GM13977 (cell line): Measurements from ENCODE around the gene STK11.
A peak's percentile ranks its signal among the peaks of the same experiment; 100 is the strongest.

Experiments used
- DNase-seq: peaks from one replicate; pipeline ENCODE4 v3.0.0; 2012; ENCODE audit warnings: low spot score
- in situ Hi-C: fragments of 300-500 bp; cut with MboI; formaldehyde crosslinking; loops from one replicate; pipeline ENCODE4 v1.12.0; 2022; ENCODE audit warnings: low sequenced_read_pairs, low pct_unique_long_range_greater_than_20kb, mixed read lengths, inconsistent platforms; ENCODE audit not compliant: unreplicated experiment
- TF ChIP-seq, protein P1 (sequence below): IDR thresholded peaks from 2 replicates; pipeline ENCODE4 v1.5.1; 2012; ENCODE audit warnings: mild to moderate bottlenecking, control low read depth; ENCODE audit not compliant: insufficient read depth; ENCODE audit errors: extremely low read depth, missing control alignments

Gene STK11

DNA sequence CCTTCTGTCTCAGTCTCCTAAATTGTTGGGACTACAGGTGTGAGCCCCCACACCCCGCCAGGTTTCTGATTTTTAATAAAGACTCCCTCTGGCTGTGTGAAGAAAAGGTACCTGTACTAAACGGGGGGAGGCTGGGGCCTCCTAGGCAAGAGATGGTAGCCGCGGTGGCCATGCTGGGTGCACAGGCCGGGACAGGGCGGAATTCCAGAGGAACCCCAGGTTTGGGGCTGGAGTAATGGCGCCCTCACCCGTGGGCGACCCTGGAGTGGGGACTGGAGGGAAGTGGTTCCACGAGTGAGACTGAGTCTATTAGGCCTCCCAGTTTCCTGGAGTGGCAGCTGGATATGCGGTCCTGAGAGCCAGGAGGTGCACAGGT lies 33.8 kb downstream of the STK11 start:
- in situ Hi-C loops: no loop called here
- TF ChIP-seq, protein P1, sequence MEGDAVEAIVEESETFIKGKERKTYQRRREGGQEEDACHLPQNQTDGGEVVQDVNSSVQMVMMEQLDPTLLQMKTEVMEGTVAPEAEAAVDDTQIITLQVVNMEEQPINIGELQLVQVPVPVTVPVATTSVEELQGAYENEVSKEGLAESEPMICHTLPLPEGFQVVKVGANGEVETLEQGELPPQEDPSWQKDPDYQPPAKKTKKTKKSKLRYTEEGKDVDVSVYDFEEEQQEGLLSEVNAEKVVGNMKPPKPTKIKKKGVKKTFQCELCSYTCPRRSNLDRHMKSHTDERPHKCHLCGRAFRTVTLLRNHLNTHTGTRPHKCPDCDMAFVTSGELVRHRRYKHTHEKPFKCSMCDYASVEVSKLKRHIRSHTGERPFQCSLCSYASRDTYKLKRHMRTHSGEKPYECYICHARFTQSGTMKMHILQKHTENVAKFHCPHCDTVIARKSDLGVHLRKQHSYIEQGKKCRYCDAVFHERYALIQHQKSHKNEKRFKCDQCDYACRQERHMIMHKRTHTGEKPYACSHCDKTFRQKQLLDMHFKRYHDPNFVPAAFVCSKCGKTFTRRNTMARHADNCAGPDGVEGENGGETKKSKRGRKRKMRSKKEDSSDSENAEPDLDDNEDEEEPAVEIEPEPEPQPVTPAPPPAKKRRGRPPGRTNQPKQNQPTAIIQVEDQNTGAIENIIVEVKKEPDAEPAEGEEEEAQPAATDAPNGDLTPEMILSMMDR: no peak
- DNase-seq: no peak

DNA sequence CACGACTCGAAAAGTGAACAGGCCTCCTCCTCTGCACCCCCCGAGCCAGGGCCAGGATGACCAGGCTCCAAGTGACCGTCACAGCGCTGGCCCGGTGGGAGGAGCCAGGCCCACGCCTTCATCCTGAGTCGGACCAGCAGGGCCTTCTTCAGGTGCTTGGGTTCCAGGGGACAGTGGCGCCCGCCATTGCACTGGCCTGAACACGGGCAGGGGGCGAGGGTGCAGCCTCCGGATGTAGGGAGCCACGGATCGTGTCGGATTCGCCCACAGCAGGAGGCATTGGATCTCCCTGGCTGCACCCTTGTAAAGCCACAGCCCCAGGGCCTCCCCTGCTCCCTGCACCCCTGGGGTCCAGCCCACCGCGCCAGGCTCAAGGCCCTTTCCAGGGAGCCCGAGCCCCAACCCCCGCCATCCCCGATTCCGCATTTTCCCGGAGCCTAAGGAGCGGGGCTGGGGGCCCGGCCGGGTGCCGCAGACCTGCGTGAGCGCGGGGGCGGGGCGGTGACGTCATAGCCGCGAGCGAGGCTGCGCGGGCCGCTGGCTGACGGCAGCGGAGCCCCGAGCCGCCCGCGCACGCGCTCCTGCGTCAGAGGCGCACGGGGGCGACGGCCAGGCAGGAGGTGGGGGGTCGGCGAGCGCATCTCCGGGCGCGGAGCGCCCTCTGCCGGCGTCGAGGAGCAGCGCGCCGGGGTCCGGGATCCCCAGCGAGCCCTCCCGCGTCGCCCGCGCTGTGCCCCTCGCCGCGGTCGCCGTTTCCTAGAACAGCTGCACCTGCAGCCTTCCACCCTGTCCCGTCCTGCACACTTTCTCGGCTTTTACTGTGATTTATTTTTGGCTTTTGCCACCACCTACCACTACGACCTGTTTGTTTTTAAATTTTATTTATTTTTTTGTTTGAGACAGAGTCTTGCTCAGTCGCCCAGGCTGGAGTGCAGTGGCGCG lies 34.5 kb downstream of the STK11 start:
- TF ChIP-seq, protein P1: peak; percentile 87

DNA sequence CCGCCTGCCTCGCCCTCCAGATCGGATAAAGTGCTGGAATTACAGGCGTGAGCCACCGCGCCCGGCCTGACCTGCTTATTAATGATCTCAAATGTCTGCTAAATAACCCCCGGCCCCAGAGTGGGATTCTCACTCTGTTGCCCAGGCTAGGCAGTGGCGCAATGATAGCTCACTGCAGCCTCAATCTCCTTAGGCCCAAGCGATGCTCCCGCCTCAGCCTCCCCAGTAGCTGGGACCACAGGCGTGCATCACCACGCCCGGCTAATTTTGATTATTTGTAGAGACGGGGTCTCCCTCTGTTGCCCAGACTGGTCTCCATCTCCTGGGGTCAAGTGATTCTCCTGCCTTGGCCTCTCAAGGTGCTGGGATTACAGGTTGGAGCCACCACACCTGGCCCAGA lies 35.3 kb downstream of the STK11 start:
- in situ Hi-C loops: no loop called here
- DNase-seq: no peak
- TF ChIP-seq, protein P1: no peak

More for the DNA sequence above, 34.5 kb downstream of the STK11 start:
- peak; percentile 100 for DNase-seq
- in situ Hi-C loops: no loop called here

DNA sequence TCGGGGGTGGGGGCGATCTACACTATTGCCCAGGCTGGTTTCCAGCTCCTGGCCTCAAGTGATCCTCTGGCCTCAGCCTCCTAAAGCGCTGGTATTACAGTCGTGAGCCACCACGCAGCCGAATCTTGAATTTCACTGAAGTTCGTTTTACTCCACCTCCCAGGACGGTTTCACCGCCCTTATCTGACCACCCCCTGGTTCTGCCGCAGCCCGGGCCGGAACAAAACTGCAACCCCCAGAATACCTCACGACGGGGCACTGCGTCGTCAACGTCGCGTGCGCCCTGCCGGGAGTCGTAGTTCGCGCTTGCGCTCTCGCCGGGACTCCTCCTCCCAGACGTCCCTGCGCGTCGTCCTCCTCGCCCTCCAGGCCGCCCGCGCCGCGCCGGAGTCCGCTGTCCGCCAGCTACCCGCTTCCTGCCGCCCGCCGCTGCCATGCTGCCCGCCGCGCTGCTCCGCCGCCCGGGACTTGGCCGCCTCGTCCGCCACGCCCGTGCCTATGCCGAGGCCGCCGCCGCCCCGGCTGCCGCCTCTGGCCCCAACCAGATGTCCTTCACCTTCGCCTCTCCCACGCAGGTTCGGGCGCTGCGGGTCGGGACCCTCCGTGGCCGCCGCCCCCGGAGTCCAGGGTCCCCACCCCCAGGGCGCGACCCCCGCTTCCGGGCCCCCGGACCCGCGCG lies 36.0 kb downstream of the STK11 start, which contains the start of gene ATP5F1D:
TSS of gene ATP5F1D (plus strand) at position 335 of the 679 bp plus-strand sequence. CDS start at position 435, 100 bp downstream.
- TF ChIP-seq, protein P1: peak; percentile 0
- in situ Hi-C loops: no loop called here
- peak; percentile 99 for DNase-seq

DNA sequence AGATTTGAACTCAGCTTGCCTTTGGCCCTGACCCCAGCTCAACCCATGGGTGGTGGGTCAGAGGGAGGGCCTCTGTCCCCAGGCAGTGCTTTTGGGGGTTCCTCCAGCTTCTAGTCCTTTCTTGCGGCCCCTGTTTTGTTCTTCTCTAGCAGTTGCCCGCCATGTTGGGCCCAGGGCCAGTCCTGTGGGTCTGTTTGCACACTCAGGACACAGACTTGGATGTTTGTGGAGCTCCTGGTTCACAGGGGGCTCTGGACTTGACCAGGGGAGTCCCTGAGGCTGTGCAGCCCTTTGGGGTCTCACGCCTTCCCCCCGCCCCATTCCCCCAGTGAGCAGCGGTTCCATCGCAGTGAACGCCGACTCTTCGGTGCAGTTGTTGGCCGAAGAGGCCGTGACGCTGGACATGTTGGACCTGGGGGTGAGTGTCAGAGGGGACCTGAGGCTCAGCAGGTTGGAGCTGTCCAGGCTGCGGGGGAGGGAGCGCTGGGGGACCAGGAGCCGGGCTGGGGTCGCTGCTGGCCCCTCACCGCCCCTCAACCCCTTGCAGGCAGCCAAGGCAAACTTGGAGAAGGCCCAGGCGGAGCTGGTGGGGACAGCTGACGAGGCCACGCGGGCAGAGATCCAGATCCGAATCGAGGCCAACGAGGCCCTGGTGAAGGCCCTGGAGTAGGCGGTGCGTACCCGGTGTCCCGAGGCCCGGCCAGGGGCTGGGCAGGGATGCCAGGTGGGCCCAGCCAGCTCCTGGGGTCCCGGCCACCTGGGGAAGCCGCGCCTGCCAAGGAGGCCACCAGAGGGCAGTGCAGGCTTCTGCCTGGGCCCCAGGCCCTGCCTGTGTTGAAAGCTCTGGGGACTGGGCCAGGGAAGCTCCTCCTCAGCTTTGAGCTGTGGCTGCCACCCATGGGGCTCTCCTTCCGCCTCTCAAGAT lies 38.5 kb downstream of the STK11 start:
- in situ Hi-C loops: no loop called here
- DNase-seq: peak; percentile 94
- TF ChIP-seq, protein P1: peak; percentile 95

DNA sequence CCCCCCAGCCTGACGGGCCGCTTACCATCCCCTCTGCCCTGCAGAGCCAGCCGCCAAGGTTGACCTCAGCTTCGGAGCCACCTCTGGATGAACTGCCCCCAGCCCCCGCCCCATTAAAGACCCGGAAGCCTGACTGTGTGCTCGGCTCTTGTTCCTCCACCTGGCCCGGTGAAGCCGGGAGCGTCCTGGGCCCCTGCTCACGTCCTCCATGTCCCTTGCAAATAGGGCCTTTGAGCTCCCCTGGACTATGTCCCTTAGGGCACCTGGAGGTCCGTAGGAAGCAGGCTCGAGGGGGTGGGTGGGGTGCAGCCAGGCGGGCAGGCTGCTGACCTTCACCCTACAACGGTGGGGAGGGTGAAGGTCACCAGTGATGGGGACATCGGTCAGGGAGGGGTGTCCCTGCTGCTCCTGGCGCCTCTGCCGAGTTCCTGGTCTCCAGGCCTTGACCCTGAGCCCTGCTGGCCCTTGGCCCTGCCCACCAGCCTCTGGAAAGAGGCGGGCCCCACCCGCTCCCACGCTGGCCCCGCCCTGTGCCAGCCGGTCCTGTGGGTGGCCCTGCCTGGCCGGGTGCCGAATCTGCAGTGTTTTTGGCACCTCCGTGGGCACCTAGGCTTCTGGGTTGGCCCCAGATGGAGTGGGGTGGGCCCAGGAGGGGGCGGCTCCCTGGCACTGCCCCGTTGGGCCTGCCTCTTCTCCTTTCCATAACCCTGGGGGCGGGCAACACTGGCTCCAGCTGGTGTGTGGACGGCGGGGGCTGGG lies 39.3 kb downstream of the STK11 start:
- in situ Hi-C loops: no loop called here
- DNase-seq: no peak
- TF ChIP-seq, protein P1: no peak
